Loucy (cell line): Measurements from ENCODE around the gene KCNK7.

ENCODE experiments used
- EZH2phosphoT487 ChIP-seq: fragments of 200-600 bp; IDR thresholded peaks from 2 replicates; pipeline ENCODE4 v1.6.1; 2018; ENCODE audit warnings: antibody characterized with exemption, mild to moderate bottlenecking, moderate library complexity, borderline replicate concordance
- TF ChIP-seq, protein P1 (sequence below): fragments of 200-600 bp; sonication (generic); conservative IDR thresholded peaks from 2 replicates; pipeline ENCODE4 v1.5.1; 2014; ENCODE audit warnings: mild to moderate bottlenecking, antibody characterized with exemption, low read length

DNA sequence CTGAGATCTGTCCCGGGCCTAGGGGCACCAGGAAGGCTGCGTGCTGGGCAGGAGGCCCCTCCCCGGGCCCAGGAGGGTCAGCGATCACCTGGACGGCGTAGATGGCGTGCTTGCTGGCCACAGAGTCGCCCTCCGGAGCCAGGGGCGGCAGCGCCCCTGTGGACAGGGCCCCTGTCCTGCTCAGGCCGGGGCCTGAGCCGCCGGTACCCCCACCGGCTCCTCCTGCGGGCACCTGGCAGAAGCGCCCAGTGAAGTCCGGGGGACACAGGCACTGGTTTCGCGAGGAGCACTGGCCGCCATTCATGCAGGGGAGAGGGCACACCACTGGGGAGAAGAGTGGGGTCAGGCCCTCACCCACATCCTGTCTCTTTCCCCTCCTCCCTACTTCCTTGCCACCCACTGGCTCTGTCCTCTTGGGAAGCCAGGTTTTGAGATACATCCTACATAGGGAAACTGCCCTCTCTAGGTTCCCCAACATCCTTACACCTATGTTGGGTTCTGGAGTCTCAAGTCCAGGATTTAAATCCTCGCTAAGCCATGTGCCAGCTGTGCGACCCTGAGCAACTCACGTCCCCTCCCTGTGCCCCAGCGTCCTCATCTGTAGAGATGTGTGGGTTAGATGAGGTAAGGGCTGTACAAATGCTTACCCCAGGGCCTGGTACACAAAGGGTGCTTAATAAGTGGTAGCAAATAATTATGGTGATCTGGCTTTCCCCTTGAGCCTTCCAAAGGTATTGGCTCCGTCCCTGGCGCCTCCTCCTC, 41.4 kb downstream of the KCNK7 start:
- TF ChIP-seq, protein P1, sequence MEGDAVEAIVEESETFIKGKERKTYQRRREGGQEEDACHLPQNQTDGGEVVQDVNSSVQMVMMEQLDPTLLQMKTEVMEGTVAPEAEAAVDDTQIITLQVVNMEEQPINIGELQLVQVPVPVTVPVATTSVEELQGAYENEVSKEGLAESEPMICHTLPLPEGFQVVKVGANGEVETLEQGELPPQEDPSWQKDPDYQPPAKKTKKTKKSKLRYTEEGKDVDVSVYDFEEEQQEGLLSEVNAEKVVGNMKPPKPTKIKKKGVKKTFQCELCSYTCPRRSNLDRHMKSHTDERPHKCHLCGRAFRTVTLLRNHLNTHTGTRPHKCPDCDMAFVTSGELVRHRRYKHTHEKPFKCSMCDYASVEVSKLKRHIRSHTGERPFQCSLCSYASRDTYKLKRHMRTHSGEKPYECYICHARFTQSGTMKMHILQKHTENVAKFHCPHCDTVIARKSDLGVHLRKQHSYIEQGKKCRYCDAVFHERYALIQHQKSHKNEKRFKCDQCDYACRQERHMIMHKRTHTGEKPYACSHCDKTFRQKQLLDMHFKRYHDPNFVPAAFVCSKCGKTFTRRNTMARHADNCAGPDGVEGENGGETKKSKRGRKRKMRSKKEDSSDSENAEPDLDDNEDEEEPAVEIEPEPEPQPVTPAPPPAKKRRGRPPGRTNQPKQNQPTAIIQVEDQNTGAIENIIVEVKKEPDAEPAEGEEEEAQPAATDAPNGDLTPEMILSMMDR = no peak
- no peak for TF ChIP-seq EZH2phosphoT487
